RPMI8226 (cell line): ENCODE results near the gene BHLHA15.

Source experiments
- DNase-seq: peaks from one replicate; pipeline ENCODE4 v3.0.0-alpha.2; 2015

BHLHA15 gene

DNA sequence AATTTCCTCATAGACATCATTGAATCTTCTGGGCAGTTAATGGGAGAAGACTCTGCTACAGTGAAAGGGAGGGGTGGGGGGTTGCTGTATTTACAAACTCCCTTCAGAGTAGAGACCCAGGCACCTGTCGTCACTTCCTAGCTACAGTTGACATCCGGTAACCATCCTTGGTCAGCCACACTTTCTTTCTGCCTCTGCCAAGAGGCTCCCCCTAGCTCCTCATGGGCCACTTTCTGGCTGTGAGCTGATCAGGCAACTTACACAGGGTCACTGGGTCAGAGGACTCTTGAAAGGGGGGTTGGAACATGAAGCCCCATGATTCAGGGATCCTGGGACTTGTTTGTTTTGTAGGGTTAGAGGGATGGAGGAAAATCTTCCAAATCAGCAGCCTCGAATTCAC, 39.5 kb downstream of the BHLHA15 start:
- peak; percentile 84 for DNase-seq

DNA sequence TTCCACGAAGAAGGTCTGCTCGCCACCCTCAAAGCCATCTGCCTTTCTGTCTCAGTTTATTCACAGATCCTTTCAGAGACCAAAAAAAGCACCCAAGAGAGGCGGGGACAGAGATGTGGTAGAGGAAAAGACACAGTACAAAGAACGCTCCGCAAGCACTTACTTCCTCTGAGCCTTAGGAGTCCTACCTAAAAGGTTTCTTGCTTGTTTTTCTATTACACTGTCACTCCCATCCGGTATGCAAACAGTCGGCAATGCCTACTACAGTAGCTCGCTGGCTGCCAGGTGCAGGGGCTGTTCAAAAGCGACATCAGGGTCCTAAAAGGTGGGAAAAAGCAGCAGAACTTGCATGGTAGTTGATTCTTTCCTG, 40.0 kb downstream of the BHLHA15 start:
- DNase-seq = no peak

DNA sequence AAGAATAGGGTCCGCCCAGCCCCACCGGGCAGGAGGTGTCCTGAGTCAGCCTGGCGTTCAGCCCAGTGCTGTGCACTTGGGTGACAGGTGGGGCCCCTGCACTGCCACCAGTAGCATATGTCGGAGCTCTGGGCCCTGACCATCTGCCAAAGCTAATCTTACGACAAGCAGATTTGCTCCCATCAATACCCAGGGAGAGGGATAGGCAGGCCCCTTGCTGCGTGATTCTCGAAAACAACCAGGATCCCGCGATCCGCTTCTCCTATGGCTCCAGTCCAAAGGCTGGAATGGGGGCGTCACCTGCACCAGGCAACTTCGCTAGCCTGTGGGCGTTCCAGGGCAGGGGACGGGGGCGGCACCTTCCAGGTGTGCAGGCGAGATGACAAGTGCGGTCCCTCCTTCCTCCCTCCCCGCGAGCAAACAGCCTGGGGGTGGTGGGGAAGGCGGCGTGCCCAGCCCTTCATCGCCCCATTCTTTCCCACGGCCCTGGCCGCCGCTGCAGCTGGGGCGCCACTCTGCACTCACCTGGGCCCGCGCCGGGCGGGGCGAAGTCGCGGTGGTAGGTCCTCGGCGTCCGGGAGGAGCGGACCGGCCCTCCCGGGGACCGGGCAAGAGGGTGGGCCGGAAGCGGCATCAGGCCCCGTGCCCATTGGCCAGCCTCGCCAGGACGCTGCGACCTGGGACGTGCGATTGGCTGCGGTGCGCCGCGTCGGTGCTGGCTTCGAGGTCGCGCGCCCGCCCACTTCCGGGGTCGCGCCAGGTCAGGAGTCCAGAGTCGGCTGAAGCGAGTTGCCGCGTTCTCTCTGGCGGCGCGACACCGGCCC, 40.6 kb downstream of the BHLHA15 start, which contains the start of gene TECPR1:
TSS of gene TECPR1 (minus strand) at position 632 of the 824 bp plus-strand sequence. CDS start 6,086 bp downstream, outside the sequence.
- DNase-seq = peak; percentile 98

DNA sequence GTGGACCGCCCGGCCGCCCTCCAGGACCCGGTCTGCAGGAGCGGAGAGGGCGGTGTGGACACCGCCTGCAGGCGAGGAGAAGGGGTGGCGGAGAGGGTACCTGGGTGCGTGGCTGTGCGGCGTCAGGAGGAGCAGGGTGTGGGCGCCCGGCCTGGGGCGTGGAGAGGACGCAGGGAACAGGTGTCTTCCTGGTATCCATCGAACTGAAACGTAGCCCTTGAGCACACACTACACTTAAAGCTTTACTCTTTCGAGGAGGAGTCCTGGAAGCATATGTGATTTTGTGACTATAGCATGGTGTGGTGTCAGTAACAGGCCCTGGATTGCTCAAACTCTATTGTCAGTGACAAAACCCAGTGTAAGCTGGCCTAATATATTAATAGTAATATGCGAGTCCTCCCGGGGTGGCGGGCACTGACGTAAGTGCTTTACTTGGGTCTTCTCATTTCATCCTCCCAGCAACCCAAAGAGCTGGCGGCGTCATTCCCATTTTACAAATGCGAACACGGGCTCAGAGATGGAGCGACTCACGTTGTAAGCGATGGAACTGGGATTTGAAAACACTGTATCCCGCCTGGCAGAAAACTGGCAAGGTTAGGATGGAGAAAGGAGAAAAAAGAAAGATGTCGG, 41.3 kb downstream of the BHLHA15 start:
- peak; percentile 15 for DNase-seq

DNA sequence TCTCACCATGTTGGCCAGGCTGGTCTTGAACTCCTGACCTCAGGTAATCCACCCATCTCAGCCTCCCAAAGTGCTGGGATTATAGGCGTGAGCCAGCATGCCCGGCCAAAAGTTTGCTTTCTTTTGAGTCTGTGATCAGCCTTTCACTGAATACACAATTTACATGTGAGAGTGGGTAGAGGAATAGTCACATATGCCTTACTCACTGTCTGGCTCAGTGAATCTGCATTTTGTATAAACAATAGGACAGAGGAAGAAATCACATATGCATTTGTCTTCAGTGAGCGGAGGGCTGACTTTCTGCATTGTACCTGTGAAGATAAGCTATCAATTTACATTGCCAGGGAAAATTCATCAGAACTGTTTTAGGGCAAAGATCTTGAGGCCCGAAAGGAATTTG, 43.3 kb downstream of the BHLHA15 start:
- no peak for DNase-seq

DNA sequence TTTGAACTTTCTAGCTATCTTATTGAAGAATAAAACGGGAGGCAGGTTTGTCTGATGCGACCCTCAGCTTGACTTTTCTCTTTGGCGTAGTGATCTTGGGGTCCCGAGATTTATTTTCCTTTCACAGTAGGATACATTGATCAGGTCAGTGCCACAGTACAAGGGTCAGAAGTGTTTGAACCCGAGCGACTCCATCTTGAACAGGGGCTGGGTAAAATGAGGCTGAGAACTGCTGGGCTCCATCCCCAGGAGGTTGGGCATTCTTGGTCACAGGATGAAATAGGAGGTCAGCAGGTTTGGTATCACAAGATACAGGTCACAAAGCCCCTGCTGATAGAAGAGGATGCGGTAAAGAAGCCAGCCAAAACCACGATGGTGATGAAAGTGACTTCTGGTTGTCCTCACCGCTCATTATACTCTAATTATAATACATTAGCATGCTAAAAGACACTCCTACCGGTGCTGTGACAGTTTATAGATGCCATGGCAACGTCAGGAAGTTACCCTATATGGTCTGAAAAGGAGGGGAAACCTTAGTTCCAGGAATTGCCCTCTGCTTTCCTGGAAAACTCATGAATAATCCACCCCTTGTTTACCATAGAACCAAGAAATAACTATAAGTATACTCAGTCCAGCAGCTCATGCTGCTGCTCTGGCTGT, 43.8 kb downstream of the BHLHA15 start:
- DNase-seq = no peak

DNA sequence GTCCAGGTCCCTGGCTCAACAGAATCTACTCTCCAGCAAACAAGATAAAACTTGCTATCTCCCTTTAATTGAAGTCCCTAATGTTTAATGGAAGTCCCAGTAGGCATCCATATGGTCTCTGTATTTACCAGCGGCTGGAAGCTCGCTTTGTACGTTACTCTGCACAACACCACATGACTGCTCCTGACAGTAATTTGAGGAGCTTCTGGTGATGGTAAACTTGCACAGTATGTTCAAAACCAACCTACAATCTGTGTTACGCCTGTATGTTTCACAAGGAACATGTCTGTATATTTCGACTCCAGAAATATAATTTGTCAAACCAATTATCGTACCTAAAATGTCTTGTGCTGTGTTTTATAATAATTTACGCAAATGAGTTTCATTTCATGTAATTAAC, 45.2 kb downstream of the BHLHA15 start:
- no peak for DNase-seq

DNA sequence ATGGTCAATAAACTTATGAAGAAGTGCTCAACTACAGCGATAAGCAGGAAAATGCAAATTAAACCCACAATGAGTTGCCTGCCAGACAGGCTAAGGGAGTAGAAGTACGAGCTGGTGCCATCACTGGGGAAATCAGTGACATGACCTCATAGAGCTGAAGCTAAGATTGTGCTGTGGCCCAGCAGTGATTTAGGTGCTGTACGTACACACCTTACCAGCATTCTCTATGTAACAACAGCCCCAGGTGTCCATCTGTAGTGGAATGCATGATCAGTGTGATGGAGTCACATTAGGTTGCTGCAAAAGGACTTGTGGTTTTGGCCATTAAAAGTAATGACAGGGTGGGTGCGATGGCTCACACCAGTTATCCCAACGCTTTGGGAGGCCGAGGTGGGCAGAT, 46.5 kb downstream of the BHLHA15 start:
- DNase-seq = no peak
